Vagina (tissue), 2 donors: ENCODE measurements around the gene ENOX1. TPM values are rescaled to one million over a fixed set of nuclear protein-coding genes. Genes with fewer than 3 reads are reported as not detected.

Experiments used
- DNase-seq, 2 donors: peaks; one replicate each; pipeline ENCODE4 v3.0.0-alpha.2; 2017; ENCODE audit errors: extremely low spot score in 2 of 2
- H3K27ac ChIP-seq: fragments of 200-600 bp; sonication (generic); one replicate; pipeline ENCODE4 v1.5.1; 2019
- H3K27me3 ChIP-seq: fragments of 200-600 bp; sonication (generic); one replicate; pipeline ENCODE4 v1.5.1; 2019
- H3K36me3 ChIP-seq, 2 donors: fragments of 200-600 bp; sonication (generic); one replicate each; pipeline ENCODE4 v1.5.1; 2017 to 2019
- H3K4me1 ChIP-seq: fragments of 200-600 bp; sonication (generic); one replicate; pipeline ENCODE4 v1.5.1; 2019
- H3K4me3 ChIP-seq, 2 donors: fragments of 200-600 bp; sonication (generic); 1 replicate in 1 of 2; 2 replicates in 1 of 2; pipeline ENCODE4 v1.5.1; 2016 to 2019
- H3K9me3 ChIP-seq: fragments of 200-600 bp; sonication (generic); one replicate; pipeline ENCODE4 v1.5.1; 2019
- POLR2A ChIP-seq, 2 donors: fragments of 450-650 bp; IDR thresholded peaks; one replicate each; pipeline ENCODE4 v1.6.1; 2017; ENCODE audit warnings: antibody characterized with exemption in 2 of 2, mild to moderate bottlenecking in 2 of 2, moderate library complexity in 2 of 2
- POLR2AphosphoS5 ChIP-seq, 2 donors: sonication (generic); formaldehyde crosslinking; IDR thresholded peaks; one replicate each; pipeline ENCODE4 v1.9.0; 2017; ENCODE audit warnings: antibody characterized with exemption in 2 of 2, mild to moderate bottlenecking in 2 of 2, low read depth in 1 of 2; ENCODE audit not compliant: insufficient read depth in 1 of 2
- intact Hi-C: fragments of 100-400 bp; cut with DNase I; formaldehyde crosslinking; loops from one replicate; pipeline ENCODE4 v1.15.1; 2023
- total RNA-seq: library from RNA; depleted of rRNA; stranded (reverse); fragments of >200 nt; gene quantifications from one replicate; pipeline ENCODE4 v1.2.3, GENCODE V29; 2016
- TF ChIP-seq, protein P1 (sequence below), 3 experiments: fragments of 450-650 bp in 2 of 3; fragments of 200-600 bp in 1 of 3; sonication (generic) in 1 of 3; IDR thresholded peaks; one replicate each; pipeline ENCODE4 v1.5.1; 2017 to 2019; ENCODE audit warnings: antibody characterized with exemption in 3 of 3, mild to moderate bottlenecking in 2 of 3, moderate library complexity in 2 of 3

ENOX1 gene
- total RNA-seq, 1 donor from 2014 or later, result 2.7 TPM

- Histone ChIP-seq H3K27me3 (no peaks in the 10 kb centered on the region), H3K27ac (no peak overlapping the region), H3K4me1 (no peaks in the 10 kb centered on the region), H3K9me3 (no peaks in the 10 kb centered on the region), H3K4me3 (no peak overlapping the region), H3K36me3 (no peaks in the 10 kb centered on the region)
- TF ChIP-seq, protein P1, sequence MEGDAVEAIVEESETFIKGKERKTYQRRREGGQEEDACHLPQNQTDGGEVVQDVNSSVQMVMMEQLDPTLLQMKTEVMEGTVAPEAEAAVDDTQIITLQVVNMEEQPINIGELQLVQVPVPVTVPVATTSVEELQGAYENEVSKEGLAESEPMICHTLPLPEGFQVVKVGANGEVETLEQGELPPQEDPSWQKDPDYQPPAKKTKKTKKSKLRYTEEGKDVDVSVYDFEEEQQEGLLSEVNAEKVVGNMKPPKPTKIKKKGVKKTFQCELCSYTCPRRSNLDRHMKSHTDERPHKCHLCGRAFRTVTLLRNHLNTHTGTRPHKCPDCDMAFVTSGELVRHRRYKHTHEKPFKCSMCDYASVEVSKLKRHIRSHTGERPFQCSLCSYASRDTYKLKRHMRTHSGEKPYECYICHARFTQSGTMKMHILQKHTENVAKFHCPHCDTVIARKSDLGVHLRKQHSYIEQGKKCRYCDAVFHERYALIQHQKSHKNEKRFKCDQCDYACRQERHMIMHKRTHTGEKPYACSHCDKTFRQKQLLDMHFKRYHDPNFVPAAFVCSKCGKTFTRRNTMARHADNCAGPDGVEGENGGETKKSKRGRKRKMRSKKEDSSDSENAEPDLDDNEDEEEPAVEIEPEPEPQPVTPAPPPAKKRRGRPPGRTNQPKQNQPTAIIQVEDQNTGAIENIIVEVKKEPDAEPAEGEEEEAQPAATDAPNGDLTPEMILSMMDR (IDR thresholded peaks at IDR 0.05), result no peak
- TF ChIP-seq POLR2A (IDR thresholded peaks at IDR 0.05), result no peak
- intact Hi-C loops, result no loop called here
- no peak for DNase-seq
These were observed 540.4 kb downstream of the ENOX1 start for GRCh38 chr13:43246382-43246781.

GRCh38 chr13:43245374-43245964 lies 541.3 kb downstream of the ENOX1 start:
- H3K4me1 ChIP-seq, result no peaks in the 10 kb centered on the region
- intact Hi-C loops, result no loop called here
- DNase-seq, result no peak
- no peaks in the 10 kb centered on the region for H3K27me3 ChIP-seq
- no peaks in the 10 kb centered on the region for H3K36me3 ChIP-seq
- no peak overlapping the region for H3K4me3 ChIP-seq
- H3K27ac ChIP-seq, result no peak overlapping the region
- no peaks in the 10 kb centered on the region for H3K9me3 ChIP-seq
- TF ChIP-seq, protein P1 (IDR thresholded peaks at IDR 0.05), result no peak
- no peak for TF ChIP-seq POLR2A (IDR thresholded peaks at IDR 0.05)
- no peak for TF ChIP-seq POLR2AphosphoS5 (IDR thresholded peaks at IDR 0.05; ENCODE audit: insufficient read depth in 1 of 2, low read depth in 1 of 2)

DNA sequence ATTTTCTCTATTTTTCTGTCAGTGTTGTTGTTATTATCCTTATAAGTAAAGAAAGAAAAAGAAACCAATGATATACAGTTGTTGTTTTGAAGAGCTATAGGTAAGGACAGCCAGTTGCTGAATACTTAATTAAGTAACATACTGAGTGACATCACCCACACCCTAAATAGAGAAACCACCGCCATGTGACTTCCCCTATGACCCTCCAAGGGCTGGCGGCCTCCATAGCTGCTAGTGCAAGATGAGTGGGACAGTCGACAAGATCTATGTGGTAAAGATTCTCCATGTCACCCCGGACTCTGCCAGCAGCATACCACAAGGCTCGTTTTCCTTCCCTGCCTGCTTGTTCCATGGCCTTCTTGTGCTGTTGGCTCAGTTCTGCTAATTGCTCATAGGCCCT lies 542.3 kb downstream of the ENOX1 start:
- Histone ChIP-seq H3K9me3 (no peaks in the 10 kb centered on the region), H3K36me3 (no peaks in the 10 kb centered on the region), H3K4me1 (no peaks in the 10 kb centered on the region), H3K4me3 (no peak overlapping the region), H3K27ac (no peak overlapping the region), H3K27me3 (no peaks in the 10 kb centered on the region)
- TF ChIP-seq POLR2A (IDR thresholded peaks at IDR 0.05) (no peak), POLR2AphosphoS5 (IDR thresholded peaks at IDR 0.05; ENCODE audit: insufficient read depth in 1 of 2, low read depth in 1 of 2) (no peak)
- TF ChIP-seq, protein P1 (IDR thresholded peaks at IDR 0.05), result no peak
- no peak for DNase-seq
- intact Hi-C loops, result no loop called here

GRCh38 chr13:43243711-43244110 lies 543.1 kb downstream of the ENOX1 start:
- TF ChIP-seq POLR2A (IDR thresholded peaks at IDR 0.05) (no peak), POLR2AphosphoS5 (IDR thresholded peaks at IDR 0.05; ENCODE audit: insufficient read depth in 1 of 2, low read depth in 1 of 2) (no peak)
- TF ChIP-seq, protein P1 (IDR thresholded peaks at IDR 0.05), result no peak
- Histone ChIP-seq H3K4me3 (no peak overlapping the region), H3K9me3 (no peaks in the 10 kb centered on the region), H3K27me3 (no peaks in the 10 kb centered on the region), H3K4me1 (no peaks in the 10 kb centered on the region), H3K36me3 (no peaks in the 10 kb centered on the region), H3K27ac (no peak overlapping the region)
- DNase-seq, result no peak
- intact Hi-C loops, result no loop called here

- TF ChIP-seq, protein P1 (IDR thresholded peaks at IDR 0.05), result no peak
- TF ChIP-seq POLR2AphosphoS5 (IDR thresholded peaks at IDR 0.05; ENCODE audit: insufficient read depth in 1 of 2, low read depth in 1 of 2) (no peak), POLR2A (IDR thresholded peaks at IDR 0.05) (no peak)
- Histone ChIP-seq H3K4me3 (no peak overlapping the region), H3K27me3 (no peaks in the 10 kb centered on the region), H3K9me3 (no peaks in the 10 kb centered on the region), H3K27ac (no peak overlapping the region), H3K36me3 (no peaks in the 10 kb centered on the region), H3K4me1 (no peaks in the 10 kb centered on the region)
- DNase-seq, result no peak
- intact Hi-C loops, result no loop called here
These were observed 544.7 kb downstream of the ENOX1 start for GRCh38 chr13:43242040-43242439.
